Smooth muscle cell (in vitro differentiated cells): ENCODE data around the gene HRH2. TPM values are rescaled to one million over a fixed set of nuclear protein-coding genes. Genes with fewer than 3 reads are reported as not detected.

ENCODE experiments used
- DNase-seq: peaks from one replicate; lab custom pipeline; 2025; ENCODE audit not compliant: unreplicated experiment; lab: John Stamatoyannopoulos, UW
- H2AFZ ChIP-seq: fragments of 200-600 bp; sonication (generic); 2 replicates; pipeline ENCODE4 v1.6.0; 2016; ENCODE audit warnings: antibody characterized with exemption, low read depth, mild to moderate bottlenecking
- H3F3A ChIP-seq: fragments of 200-600 bp; sonication (generic); 2 replicates; pipeline ENCODE4 v1.6.0; 2017; ENCODE audit warnings: antibody characterized with exemption, low read depth
- H3K27ac ChIP-seq: fragments of 200-600 bp; sonication (generic); 2 replicates; pipeline ENCODE4 v1.5.1; 2016; ENCODE audit warnings: low read depth, mild to moderate bottlenecking
- H3K27me3 ChIP-seq: fragments of 200-600 bp; sonication (generic); 2 replicates; pipeline ENCODE4 v1.6.1; 2016; ENCODE audit warnings: low read depth, mild to moderate bottlenecking
- H3K36me3 ChIP-seq: fragments of 200-600 bp; sonication (generic); 2 replicates; pipeline ENCODE4 v1.5.1; 2016; ENCODE audit warnings: low read depth
- H3K4me1 ChIP-seq: fragments of 200-600 bp; sonication (generic); 2 replicates; pipeline ENCODE4 v1.5.1; 2016; ENCODE audit warnings: low read depth
- H3K4me2 ChIP-seq: fragments of 200-600 bp; sonication (generic); 2 replicates; pipeline ENCODE4 v1.6.0; 2016; ENCODE audit warnings: mild to moderate bottlenecking
- H3K4me3 ChIP-seq: fragments of 200-600 bp; sonication (generic); 2 replicates; pipeline ENCODE4 v1.5.1; 2016; ENCODE audit warnings: mild to moderate bottlenecking
- H3K79me2 ChIP-seq: fragments of 200-600 bp; sonication (generic); 2 replicates; pipeline ENCODE4 v1.6.0; 2016; ENCODE audit warnings: low read depth, mild to moderate bottlenecking
- H3K9ac ChIP-seq: fragments of 200-600 bp; sonication (generic); 2 replicates; pipeline ENCODE4 v1.6.0; 2016; ENCODE audit warnings: low read depth
- H3K9me3 ChIP-seq: fragments of 200-600 bp; sonication (generic); replicated peaks from 2 replicates; pipeline ENCODE4 v1.5.1; 2016; ENCODE audit warnings: low read depth
- H4K20me1 ChIP-seq: fragments of 200-600 bp; sonication (generic); 2 replicates; pipeline ENCODE4 v1.6.0; 2016; ENCODE audit warnings: low read depth
- CTCF ChIP-seq: fragments of 200-600 bp; sonication (generic); IDR thresholded peaks from 2 replicates; pipeline ENCODE4 v1.5.1; 2017; ENCODE audit warnings: borderline replicate concordance, mild to moderate bottlenecking, antibody characterized with exemption; ENCODE audit not compliant: insufficient read depth, poor library complexity, severe bottlenecking
- WGBS: methylation state at CpG from one replicate; pipeline ENCODE4 v1.1.7; 2016; ENCODE audit warnings: low lambda C conversion rate; 5-methylcytosine and 5-hydroxymethylcytosine counted together
- polyA plus RNA-seq: library from polyadenylated mRNA; unstranded; fragments of >200 nt; fragmentation: Nextera tagmentation; extraction: Ambion mirVana; gene quantifications from 2 replicates; pipeline ENCODE4 v1.2.1, GENCODE V29; 2016
- total RNA-seq: library from RNA; depleted of rRNA; stranded (reverse); fragments of >200 nt; gene quantifications from 2 replicates; pipeline ENCODE4 v1.2.3, GENCODE V29; 2014

Gene HRH2
- total and polyA plus RNA-seq, 2 experiments from 2014 or later, result 0.57 to 0.63 TPM

GRCh38 chr5:175617447-175617846 is 40.4 kb upstream of the HRH2 start:
- DNase-seq, result no peak
- Histone ChIP-seq H3F3A (no peaks in the 10 kb centered on the region), H4K20me1 (no peaks in the 10 kb centered on the region), H3K4me1 (peaks cover 4% of the 10 kb centered on the region), H3K9me3 (no peaks in the 10 kb centered on the region), H3K9ac (no peak overlapping the region), H3K4me2 (no peak overlapping the region), H3K27me3 (no peaks in the 10 kb centered on the region), H3K4me3 (no peak overlapping the region), H3K36me3 (no peaks in the 10 kb centered on the region), H3K27ac (no peak overlapping the region), H3K79me2 (no peaks in the 10 kb centered on the region), H2AFZ (no peak overlapping the region)
- 87% methylated on average over 6 of the region's 6 CpGs for WGBS
- no peak for TF ChIP-seq CTCF

GRCh38 chr5:175620527-175620926 is 37.3 kb upstream of the HRH2 start:
- no peak for DNase-seq
- H3K79me2 ChIP-seq, result no peaks in the 10 kb centered on the region
- H3F3A ChIP-seq, result no peaks in the 10 kb centered on the region
- no peak overlapping the region for H2AFZ ChIP-seq
- H3K4me1 ChIP-seq, result no peaks in the 10 kb centered on the region
- no peak overlapping the region for H3K4me2 ChIP-seq
- no peaks in the 10 kb centered on the region for H3K36me3 ChIP-seq
- WGBS, result 94% methylated on average over 1 of the region's 1 CpG
- H3K27me3 ChIP-seq, result no peaks in the 10 kb centered on the region
- H3K9ac ChIP-seq, result no peak overlapping the region
- TF ChIP-seq CTCF, result no peak
- H4K20me1 ChIP-seq, result no peaks in the 10 kb centered on the region
- H3K9me3 ChIP-seq, result no peaks in the 10 kb centered on the region
- no peak overlapping the region for H3K4me3 ChIP-seq
- no peak overlapping the region for H3K27ac ChIP-seq

GRCh38 chr5:175621971-175622370 is 35.9 kb upstream of the HRH2 start:
- H3K27ac ChIP-seq, result no peak overlapping the region
- DNase-seq, result no peak
- H3K36me3 ChIP-seq, result no peaks in the 10 kb centered on the region
- 86% methylated on average over 1 of the region's 1 CpG for WGBS
- H3F3A ChIP-seq, result no peaks in the 10 kb centered on the region
- H3K9ac ChIP-seq, result no peak overlapping the region
- H2AFZ ChIP-seq, result no peak overlapping the region
- TF ChIP-seq CTCF, result no peak
- no peak overlapping the region for H3K4me2 ChIP-seq
- no peaks in the 10 kb centered on the region for H3K4me1 ChIP-seq
- H3K79me2 ChIP-seq, result no peaks in the 10 kb centered on the region
- H3K9me3 ChIP-seq, result no peaks in the 10 kb centered on the region
- H3K4me3 ChIP-seq, result no peak overlapping the region
- no peaks in the 10 kb centered on the region for H3K27me3 ChIP-seq
- H4K20me1 ChIP-seq, result no peaks in the 10 kb centered on the region

GRCh38 chr5:175623088-175623487 is 34.8 kb upstream of the HRH2 start:
- Histone ChIP-seq H3K27ac (no peak overlapping the region), H3K9me3 (no peaks in the 10 kb centered on the region), H3K79me2 (no peaks in the 10 kb centered on the region), H3K36me3 (no peaks in the 10 kb centered on the region), H3K4me3 (no peak overlapping the region), H2AFZ (no peak overlapping the region), H3K9ac (no peak overlapping the region), H3K4me1 (no peaks in the 10 kb centered on the region), H3F3A (no peaks in the 10 kb centered on the region), H3K27me3 (no peaks in the 10 kb centered on the region), H4K20me1 (no peaks in the 10 kb centered on the region), H3K4me2 (no peak overlapping the region)
- TF ChIP-seq CTCF, result no peak
- no peak for DNase-seq
- WGBS, result 43% methylated on average over 7 of the region's 7 CpGs
